Progenitor cell of endocrine pancreas (in vitro differentiated cells): Measurements from ENCODE around the gene LY6G6C. TPM values are rescaled to one million over a fixed set of nuclear protein-coding genes. Genes with fewer than 3 reads are reported as not detected.
"Not testable (repeated sequence)": the region's sequence is repeated elsewhere in the genome, so short reads cannot be mapped to it uniquely, and the experiment has no call there.

Source experiments
- DNase-seq: peaks from one replicate; pipeline ENCODE4 v3.0.0; 2021; ENCODE audit warnings: low spot score; ENCODE audit not compliant: unreplicated experiment
- H3K27ac Mint-ChIP-seq: 2 replicates; pipeline ENCODE4 v1.8.0; 2021; ENCODE audit warnings: mild to moderate bottlenecking, moderate library complexity, mixed read lengths
- H3K27me3 Mint-ChIP-seq: 2 replicates; pipeline ENCODE4 v1.8.0; 2021; ENCODE audit warnings: mixed read lengths
- H3K36me3 Mint-ChIP-seq: 2 replicates; pipeline ENCODE4 v1.8.0; 2022; ENCODE audit warnings: mixed read lengths; ENCODE audit not compliant: insufficient read depth
- H3K4me1 Mint-ChIP-seq: 2 replicates; pipeline ENCODE4 v1.8.0; 2021; ENCODE audit warnings: low read depth, mixed read lengths
- H3K4me3 Mint-ChIP-seq: 2 replicates; pipeline ENCODE4 v1.8.0; 2021; ENCODE audit warnings: low read depth, mild to moderate bottlenecking, moderate library complexity, mixed read lengths
- H3K9me3 Mint-ChIP-seq: 2 replicates; pipeline ENCODE4 v1.8.0; 2021; ENCODE audit warnings: low read depth, mixed read lengths
- CTCF ChIP-seq: fragments of 200-600 bp; sonication (generic); IDR thresholded peaks from one replicate; pipeline ENCODE4 v1.5.0; 2021; ENCODE audit warnings: antibody characterized with exemption, mild to moderate bottlenecking; ENCODE audit not compliant: unreplicated experiment
- total RNA-seq: library from RNA; stranded (reverse); gene quantifications from 2 replicates; pipeline ENCODE4 v1.2.1, GENCODE V29; 2021

LY6G6C gene
- total RNA-seq, 1 donor from 2014 or later: 0.60 TPM

DNA sequence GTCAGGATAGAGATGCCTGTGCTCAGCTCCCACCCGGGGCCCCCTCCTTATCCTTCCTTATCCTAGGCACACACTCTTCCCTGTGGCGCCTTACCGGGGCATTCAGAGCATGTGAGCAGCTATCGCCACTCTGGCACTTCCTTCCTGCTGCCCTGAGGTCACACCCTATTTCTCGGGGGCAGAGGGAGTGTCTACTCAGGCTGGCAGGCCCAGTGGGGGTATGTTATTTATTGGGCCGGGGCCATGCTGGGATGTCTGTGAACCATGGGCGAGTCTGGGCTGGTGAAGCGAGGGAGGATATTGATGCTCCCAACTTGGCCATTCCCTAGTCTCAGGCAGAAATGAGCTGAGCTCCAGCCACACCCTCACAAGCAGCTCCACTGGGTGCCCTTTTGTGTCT lies 10.3 kb downstream of the LY6G6C start:
- Mint-ChIP-seq H3K4me3 (no peak overlapping the region), H3K9me3 (no peaks in the 10 kb centered on the region), H3K27me3 (peaks cover 11% of the 10 kb centered on the region), H3K4me1 (peaks cover 15% of the 10 kb centered on the region), H3K36me3 (no peaks in the 10 kb centered on the region), H3K27ac (no peak overlapping the region)
- no peak for TF ChIP-seq CTCF
- no peak for DNase-seq

DNA sequence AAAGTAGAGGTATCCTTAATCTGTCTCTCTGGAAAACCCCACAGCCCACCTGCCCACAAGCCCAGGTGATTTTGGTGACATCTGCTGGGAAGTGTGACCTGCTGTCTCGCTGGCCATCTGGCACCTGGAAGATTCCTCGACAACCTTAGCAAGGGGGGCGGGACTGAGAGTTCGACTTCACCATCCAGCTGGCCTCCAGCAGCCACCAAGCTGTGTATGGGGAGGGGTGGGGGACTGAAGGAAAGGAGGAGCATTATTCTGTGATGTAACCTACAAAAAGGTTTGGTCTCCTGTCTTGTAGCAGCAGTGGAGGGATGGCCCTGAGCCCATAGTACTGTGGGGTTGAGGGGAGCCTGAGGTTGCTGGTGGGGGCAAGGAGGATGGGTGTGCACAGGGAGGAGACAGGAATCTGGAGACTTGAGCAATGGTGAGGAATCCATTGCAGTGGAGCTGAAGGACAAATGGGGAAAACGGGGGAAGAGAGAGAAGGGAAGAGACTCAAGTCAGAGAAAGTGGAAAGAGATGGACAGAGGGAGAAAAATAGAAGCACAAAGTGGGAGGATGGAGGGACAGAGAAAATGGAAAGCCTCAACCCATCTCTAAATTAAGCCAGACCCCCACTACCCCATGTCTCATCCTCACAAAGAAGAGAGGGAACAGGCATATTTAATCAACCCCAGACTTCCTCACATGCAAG lies 10.9 kb downstream of the LY6G6C start:
- no peak for TF ChIP-seq CTCF
- no peak overlapping the region for H3K27ac Mint-ChIP-seq
- H3K9me3 Mint-ChIP-seq: no peaks in the 10 kb centered on the region
- no peak overlapping the region for H3K4me3 Mint-ChIP-seq
- H3K36me3 Mint-ChIP-seq: no peaks in the 10 kb centered on the region
- peaks cover 11% of the 10 kb centered on the region for H3K27me3 Mint-ChIP-seq
- DNase-seq: no peak
- H3K4me1 Mint-ChIP-seq: peaks cover 15% of the 10 kb centered on the region

DNA sequence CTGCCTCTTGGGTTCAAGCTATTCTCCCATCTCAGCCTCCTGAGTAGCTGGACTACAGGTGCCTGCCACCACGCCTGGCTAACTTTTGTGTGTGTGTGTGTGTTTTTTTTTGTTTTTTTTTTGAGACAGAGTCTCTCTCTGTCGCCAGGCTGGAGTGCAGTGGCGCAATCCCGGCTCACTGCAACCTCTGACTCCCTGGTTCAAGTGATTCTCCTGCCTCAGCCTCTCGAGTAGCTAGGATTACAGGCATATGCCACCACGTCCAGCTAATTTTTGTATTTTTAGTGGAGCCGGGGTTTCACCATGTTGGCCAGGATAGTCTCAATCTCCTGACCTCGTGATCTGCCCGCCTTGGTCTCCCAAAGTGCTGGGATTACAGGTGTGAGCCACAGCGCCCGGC lies 12.4 kb downstream of the LY6G6C start:
- not testable (repeated sequence) for H3K4me3 Mint-ChIP-seq, DNase-seq, H3K27ac Mint-ChIP-seq, H3K36me3 Mint-ChIP-seq, H3K9me3 Mint-ChIP-seq
- Mint-ChIP-seq H3K27me3 (peaks cover 11% of the 10 kb centered on the region), H3K4me1 (peaks cover 12% of the 10 kb centered on the region)

DNA sequence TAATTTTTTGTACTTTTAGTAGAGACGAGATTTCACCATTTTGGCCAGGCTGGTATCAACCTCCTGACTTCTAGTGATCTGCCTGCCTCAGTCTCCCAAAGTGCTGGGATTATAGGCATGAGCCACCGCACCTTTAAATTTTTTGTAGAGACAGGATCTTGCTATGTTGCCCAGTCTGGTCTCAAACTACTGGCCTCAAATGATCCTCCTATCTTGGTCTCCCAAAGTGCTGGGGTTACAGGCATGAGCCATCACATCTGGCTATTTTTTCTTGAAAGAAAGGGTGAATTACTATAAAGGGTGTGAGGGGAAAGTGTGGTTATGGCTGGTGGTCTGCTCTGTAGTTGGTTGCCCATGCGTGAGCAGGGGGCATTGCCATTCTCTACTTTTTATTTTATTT lies 13.3 kb downstream of the LY6G6C start:
- no peak for TF ChIP-seq CTCF
- no peak for DNase-seq
- Mint-ChIP-seq H3K36me3 (no peaks in the 10 kb centered on the region), H3K9me3 (no peaks in the 10 kb centered on the region), H3K4me3 (no peak overlapping the region), H3K27me3 (peaks cover 11% of the 10 kb centered on the region), H3K27ac (no peak overlapping the region), H3K4me1 (peaks cover 7% of the 10 kb centered on the region)

GRCh38 chr6:31707701-31708100 lies 13.8 kb downstream of the LY6G6C start:
- H3K36me3 Mint-ChIP-seq: no peaks in the 10 kb centered on the region
- H3K27ac Mint-ChIP-seq: no peak overlapping the region
- TF ChIP-seq CTCF: no peak
- H3K9me3 Mint-ChIP-seq: no peaks in the 10 kb centered on the region
- H3K27me3 Mint-ChIP-seq: peaks cover 7% of the 10 kb centered on the region
- H3K4me3 Mint-ChIP-seq: no peak overlapping the region
- peaks cover 4% of the 10 kb centered on the region for H3K4me1 Mint-ChIP-seq
- DNase-seq: no peak

DNA sequence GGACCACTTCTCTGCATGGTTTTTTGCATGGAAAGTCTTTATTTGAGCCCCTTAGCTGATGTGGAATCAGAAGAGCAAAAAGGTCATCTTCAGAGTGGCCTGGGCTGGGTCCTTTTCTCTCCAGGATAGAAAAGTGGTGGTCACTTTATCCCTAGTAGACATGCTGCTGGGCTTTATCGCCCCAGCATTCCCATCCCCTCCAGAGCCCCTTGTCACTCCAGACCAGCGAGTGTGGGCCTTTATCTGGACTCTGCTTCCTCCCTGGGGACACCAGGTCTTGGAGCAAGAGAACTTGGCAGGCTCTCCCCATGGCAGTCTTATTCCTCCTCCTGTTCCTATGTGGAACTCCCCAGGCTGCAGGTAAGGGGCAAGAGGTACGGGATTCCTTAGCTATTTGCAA lies 14.9 kb downstream of the LY6G6C start, which contains the start of gene LY6G6F:
Gene LY6G6F, plus strand, starts transcription at position 268 of the 400 bp plus-strand sequence. Its CDS starts 41 bp downstream, at position 309.
- no peaks in the 10 kb centered on the region for H3K9me3 Mint-ChIP-seq
- H3K4me3 Mint-ChIP-seq: no peak within 1 kb of the TSS
- no peaks in the 10 kb centered on the region for H3K27me3 Mint-ChIP-seq
- TF ChIP-seq CTCF: no peak
- H3K36me3 Mint-ChIP-seq: no peaks in the 10 kb centered on the region
- H3K4me1 Mint-ChIP-seq: peaks cover 9% of the 10 kb centered on the region
- H3K27ac Mint-ChIP-seq: no peak within 1 kb of the TSS
- DNase-seq: no peak
